CD4-positive, alpha-beta T cell treated with Interleukin-21 for 1 hour (primary cell): ENCODE measurements around the gene DCBLD1.

Experiments used
- DNase-seq: peaks from one replicate; pipeline ENCODE4 v3.0.0-alpha.2; 2020

DCBLD1 gene

GRCh38 chr6:117561128-117561527 is 78.7 kb downstream of the DCBLD1 start:
- DNase-seq, result no peak

GRCh38 chr6:117564681-117565080 is 82.2 kb downstream of the DCBLD1 start:
- DNase-seq, result no peak

GRCh38 chr6:117568247-117568646 is 85.8 kb downstream of the DCBLD1 start:
- no peak for DNase-seq

- no peak for DNase-seq
Measured at GRCh38 chr6:117568831-117569410, 86.4 kb downstream of the DCBLD1 start.

GRCh38 chr6:117573006-117573680 is 90.7 kb downstream of the DCBLD1 start:
- DNase-seq, result no peak

GRCh38 chr6:117574198-117574597 is 91.7 kb downstream of the DCBLD1 start:
- no peak for DNase-seq

- no peak for DNase-seq
Measured at GRCh38 chr6:117585647-117586046, 103.2 kb downstream of the DCBLD1 start.

GRCh38 chr6:117590447-117590846 is 108.0 kb downstream of the DCBLD1 start:
- no peak for DNase-seq

- DNase-seq, result no peak
Measured at GRCh38 chr6:117591405-117591804, 108.9 kb downstream of the DCBLD1 start.

- no peak for DNase-seq
Measured at GRCh38 chr6:117592983-117593759, 110.7 kb downstream of the DCBLD1 start.

GRCh38 chr6:117595099-117595923 is 112.8 kb downstream of the DCBLD1 start:
- no peak for DNase-seq

- no peak for DNase-seq
Measured at GRCh38 chr6:117597755-117598154, 115.3 kb downstream of the DCBLD1 start.
